Measurements from ENCODE around the gene ASMT.
A peak's percentile ranks its signal among the peaks of the same experiment; 100 is the strongest.

ASMT gene

GRCh38 chrX:1686642-1687041, 71.8 kb downstream of the ASMT start:
- DNase-seq (ENCODE audit: insufficient read length, low spot score) (peak; percentile 15), FAIRE-seq (no peak)
- no peak for TF ChIP-seq POLR2A (IDR thresholded peaks at IDR 0.05; ENCODE audit: low read depth, low read length)

Measured in H54 (cell line).